GM12878 (cell line): ENCODE measurements around the gene GCM1. TPM values are rescaled to one million over a fixed set of nuclear protein-coding genes. Genes with fewer than 3 reads are reported as not detected.

ENCODE experiments used
- ATAC-seq: fragments of 200-7000 bp; cut with Tn5 transposase; 3 replicates; pipeline ENCODE4 v1.9.1; 2020; ENCODE audit warnings: mild to moderate bottlenecking, moderate library complexity
- BruUV-seq: library from RNA; stranded (reverse); fragments of 400-500 nt; replicated peaks from 2 replicates; lab custom pipeline; 2021; lab: Mats Ljungman, UMichigan
- CTCF ChIA-PET: fragments of 300-600 bp; sonication (Branson Sonifier 250); formaldehyde crosslinking; extraction: SDS; loops from one replicate; lab custom pipeline; 2021; ENCODE audit warnings: inconsistent platforms; lab: Yijun Ruan, JAX
- POLR2A ChIA-PET: fragments of 350-600 bp; formaldehyde crosslinking; extraction: SDS; loops from one replicate; lab custom pipeline; 2021; ENCODE audit warnings: inconsistent platforms; lab: Charles Lee
- RAD21 ChIA-PET: fragments of 300-600 bp; sonication (Branson Sonifier 250); formaldehyde crosslinking; loops from one replicate; lab custom pipeline; 2023; ENCODE audit warnings: antibody characterized with exemption; ENCODE audit not compliant: unreplicated experiment; lab: Charles Lee
- SMC1A ChIA-PET: fragments of 300-600 bp; sonication (Branson Sonifier 250); formaldehyde crosslinking; loops from one replicate; lab custom pipeline; 2023; ENCODE audit not compliant: unreplicated experiment, uncharacterized antibody; lab: Charles Lee
- DNase-seq: peaks from one replicate; pipeline ENCODE4 v3.0.0-alpha.2; 2011; ENCODE audit warnings: low read depth, low spot score
- FAIRE-seq: peaks from 3 replicates; lab custom pipeline; 2011; peaks lifted over from hg19 to GRCh38; lab: Jason Lieb, UNC
- H2AFZ ChIP-seq: 2 replicates; pipeline ENCODE4 v1.6.0; 2011; ENCODE audit warnings: low read depth, low read length, control low read depth; ENCODE audit not compliant: control insufficient read depth
- H3K27ac ChIP-seq: 2 replicates; pipeline ENCODE4 v1.5.1; 2011; ENCODE audit warnings: control low read depth; ENCODE audit not compliant: control insufficient read depth, insufficient read depth
- H3K27me3 ChIP-seq, 2 experiments: replicated peaks in 1 of 2; 2 replicates each; pipeline versions ENCODE4 v1.6.0 to v1.6.1; 2011; ENCODE audit warnings: low read length in 1 of 2; ENCODE audit not compliant: control insufficient read depth in 2 of 2, insufficient read depth in 2 of 2
- H3K36me3 ChIP-seq, 2 experiments: 2 replicates each; pipeline ENCODE4 v1.5.1; 2011; ENCODE audit warnings: low read length in 1 of 2; ENCODE audit not compliant: control insufficient read depth in 2 of 2, insufficient read depth in 2 of 2
- H3K4me1 ChIP-seq: 2 replicates; pipeline ENCODE4 v1.6.1; 2011; ENCODE audit warnings: mild to moderate bottlenecking, low read length, moderate library complexity, mixed read lengths; ENCODE audit not compliant: control insufficient read depth, insufficient read depth
- H3K4me2 ChIP-seq: 2 replicates; pipeline ENCODE4 v1.6.0; 2011; ENCODE audit warnings: control low read depth; ENCODE audit not compliant: control insufficient read depth, insufficient read depth
- H3K4me3 ChIP-seq: fragments of 200-600 bp; sonication (generic); 2 replicates; pipeline ENCODE4 v1.5.1; 2016
- H3K79me2 ChIP-seq: 2 replicates; pipeline ENCODE4 v1.6.0; 2011; ENCODE audit warnings: low read length; ENCODE audit not compliant: control insufficient read depth, insufficient read depth
- H3K9ac ChIP-seq: 2 replicates; pipeline ENCODE4 v1.8.0; 2011; ENCODE audit warnings: low read length, control low read depth, mixed read lengths; ENCODE audit not compliant: control insufficient read depth, insufficient read depth
- H3K9me3 ChIP-seq: replicated peaks from 3 replicates; pipeline ENCODE4 v1.5.1; 2011; ENCODE audit warnings: mild to moderate bottlenecking, low read length; ENCODE audit not compliant: control insufficient read depth, insufficient read depth
- H4K20me1 ChIP-seq: 2 replicates; pipeline ENCODE4 v1.6.0; 2011; ENCODE audit not compliant: control insufficient read depth, insufficient read depth
- CHD4 ChIP-seq: fragments of 200-600 bp; sonication (generic); IDR thresholded peaks from 2 replicates; pipeline ENCODE4 v1.6.1; 2016; ENCODE audit warnings: mild to moderate bottlenecking
- CREM ChIP-seq: IDR thresholded peaks from 2 replicates; pipeline ENCODE4 v1.6.1; 2014; ENCODE audit warnings: antibody characterized with exemption, low read depth
- EGR1 ChIP-seq, 2 experiments: IDR thresholded peaks; 1 replicate in 1 of 2; 2 replicates in 1 of 2; pipeline ENCODE4 v1.6.1; 2011 to 2012; ENCODE audit warnings: low read depth in 2 of 2, low read length in 2 of 2, borderline replicate concordance in 1 of 2, mild to moderate bottlenecking in 1 of 2, moderate library complexity in 1 of 2
- GABPA ChIP-seq: IDR thresholded peaks from 2 replicates; pipeline ENCODE4 v1.6.1; 2014; ENCODE audit warnings: antibody characterized with exemption, low read depth, mild to moderate bottlenecking, inconsistent platforms
- KAT2A ChIP-seq: conservative IDR thresholded peaks from 2 replicates; pipeline ENCODE4 v1.6.1; 2011; ENCODE audit warnings: low read depth, low read length; ENCODE audit not compliant: control insufficient read depth
- NR2C1 ChIP-seq: fragments of 450-650 bp; IDR thresholded peaks from 2 replicates; pipeline ENCODE4 v1.6.1; 2017; ENCODE audit warnings: antibody characterized with exemption, mild to moderate bottlenecking, moderate library complexity
- POLR2A ChIP-seq: IDR thresholded peaks from 2 replicates; pipeline ENCODE4 v1.6.1; 2011; ENCODE audit warnings: low read depth, mild to moderate bottlenecking, low read length
- SMAD1 ChIP-seq: fragments of 450-650 bp; IDR thresholded peaks from 2 replicates; pipeline ENCODE4 v1.6.1; 2018; ENCODE audit warnings: mild to moderate bottlenecking, low read depth; ENCODE audit not compliant: partially characterized antibody
- SMAD5 ChIP-seq: IDR thresholded peaks from 2 replicates; pipeline ENCODE4 v1.6.1; 2016; ENCODE audit warnings: antibody characterized with exemption, low read depth
- SMC3 ChIP-seq: IDR thresholded peaks from 2 replicates; pipeline ENCODE4 v1.6.1; 2011; ENCODE audit warnings: low read length, improper control_type of control experiment, borderline replicate concordance
- ZNF217 ChIP-seq: fragments of 450-650 bp; IDR thresholded peaks from 2 replicates; pipeline ENCODE4 v1.6.1; 2017; ENCODE audit warnings: antibody characterized with exemption, mild to moderate bottlenecking
- WGBS: methylation state at CpG from one replicate; pipeline ENCODE4 v1.1.6; 2016; ENCODE audit warnings: low lambda C conversion rate; ENCODE audit not compliant: insufficient replicate concordance, insufficient coverage; ENCODE audit errors: missing lambda C conversion rate; 5-methylcytosine and 5-hydroxymethylcytosine counted together
- in situ Hi-C: fragments of 300-500 bp; cut with MboI; formaldehyde crosslinking; loops from 9 replicates; pipeline ENCODE4 v1.14.3; 2018; ENCODE audit warnings: mixed read lengths
- intact Hi-C: fragments of 100-400 bp; cut with micrococcal nuclease; formaldehyde crosslinking; loops from one replicate; pipeline ENCODE4 v1.14.2; 2022; ENCODE audit not compliant: unreplicated experiment
- polyA plus RNA-seq, 11 experiments: library from polyadenylated mRNA; depleted of rRNA in 4 of 11; unstranded in 6 of 11; stranded (reverse) in 5 of 11; fragments of >200 nt; fragmentation: Nextera tagmentation in 4 of 11; fragmentation: Illumina TruSeq in 1 of 11; extraction: Ambion mirVana in 4 of 11; extraction: Trizol in 1 of 11; gene quantifications; 1 replicate in 1 of 11; 2 replicates in 10 of 11; pipeline versions ENCODE4 v1.2.1 to v1.2.3, GENCODE V29; 2011 to 2016; ENCODE audit warnings: inconsistent platforms in 2 of 11, missing spikeins in 2 of 11, low read depth in 1 of 11
- total RNA-seq, 4 experiments: library from RNA; depleted of rRNA in 3 of 4; stranded (reverse); fragments of >200 nt in 3 of 4; fragmentation: Illumina TruSeq in 1 of 4; extraction: Trizol in 1 of 4; gene quantifications; 2 replicates each; pipeline versions ENCODE4 v1.2.1 to v1.2.3, GENCODE V29; 2013 to 2021
- TF ChIP-seq, protein P1 (sequence below): IDR thresholded peaks from 2 replicates; pipeline ENCODE4 v1.6.1; 2011; ENCODE audit warnings: low read depth, low read length, improper control_type of control experiment, borderline replicate concordance
- TF ChIP-seq, protein P2 (sequence below): fragments of 450-650 bp; formaldehyde crosslinking; IDR thresholded peaks from 2 replicates; pipeline ENCODE4 v1.4.0; 2022; ENCODE audit warnings: mild to moderate bottlenecking, moderate library complexity
- TF ChIP-seq, protein P3 (sequence below): fragments of 450-650 bp; IDR thresholded peaks from 2 replicates; pipeline ENCODE4 v1.6.1; 2016; ENCODE audit warnings: mild to moderate bottlenecking
- TF ChIP-seq, protein P4 (sequence below): IDR thresholded peaks from 2 replicates; pipeline ENCODE4 v1.6.1; 2012; ENCODE audit warnings: improper control_type of control experiment, low read depth, low read length; ENCODE audit not compliant: insufficient replicate concordance

GCM1 gene
- total and polyA plus RNA-seq, 10 of the 15 experiments (the other 5 are each of a cell fraction or from before 2014, with no cell fraction given), result 0.04 to 0.08 (median 0.05) TPM; not detected in 5

DNA sequence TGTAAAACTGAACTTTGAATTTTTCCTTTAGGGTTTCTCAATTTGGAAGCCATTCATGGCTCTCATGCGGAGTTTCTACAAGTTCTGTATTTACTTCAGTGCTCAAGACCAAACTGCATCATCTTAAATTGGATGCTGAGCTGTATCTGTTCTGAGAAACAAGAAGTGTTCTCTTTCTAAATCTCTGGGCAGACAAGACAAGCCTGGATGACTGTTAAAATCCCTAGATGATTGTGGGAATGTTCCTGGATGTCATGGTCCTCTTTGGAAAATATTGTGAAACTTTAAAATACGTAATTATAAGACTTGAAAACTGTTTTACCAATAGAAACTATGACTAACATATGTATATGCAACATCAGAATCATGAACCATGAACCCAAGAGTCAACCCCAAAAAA is 6.2 kb upstream of the GCM1 start:
- in situ Hi-C loops, result no loop called here
- TF ChIP-seq CREM, result no peak
- TF ChIP-seq NR2C1, result no peak
- TF ChIP-seq, protein P1, sequence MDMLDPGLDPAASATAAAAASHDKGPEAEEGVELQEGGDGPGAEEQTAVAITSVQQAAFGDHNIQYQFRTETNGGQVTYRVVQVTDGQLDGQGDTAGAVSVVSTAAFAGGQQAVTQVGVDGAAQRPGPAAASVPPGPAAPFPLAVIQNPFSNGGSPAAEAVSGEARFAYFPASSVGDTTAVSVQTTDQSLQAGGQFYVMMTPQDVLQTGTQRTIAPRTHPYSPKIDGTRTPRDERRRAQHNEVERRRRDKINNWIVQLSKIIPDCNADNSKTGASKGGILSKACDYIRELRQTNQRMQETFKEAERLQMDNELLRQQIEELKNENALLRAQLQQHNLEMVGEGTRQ, result no peak
- no peak for TF ChIP-seq CHD4
- TF ChIP-seq, protein P2, sequence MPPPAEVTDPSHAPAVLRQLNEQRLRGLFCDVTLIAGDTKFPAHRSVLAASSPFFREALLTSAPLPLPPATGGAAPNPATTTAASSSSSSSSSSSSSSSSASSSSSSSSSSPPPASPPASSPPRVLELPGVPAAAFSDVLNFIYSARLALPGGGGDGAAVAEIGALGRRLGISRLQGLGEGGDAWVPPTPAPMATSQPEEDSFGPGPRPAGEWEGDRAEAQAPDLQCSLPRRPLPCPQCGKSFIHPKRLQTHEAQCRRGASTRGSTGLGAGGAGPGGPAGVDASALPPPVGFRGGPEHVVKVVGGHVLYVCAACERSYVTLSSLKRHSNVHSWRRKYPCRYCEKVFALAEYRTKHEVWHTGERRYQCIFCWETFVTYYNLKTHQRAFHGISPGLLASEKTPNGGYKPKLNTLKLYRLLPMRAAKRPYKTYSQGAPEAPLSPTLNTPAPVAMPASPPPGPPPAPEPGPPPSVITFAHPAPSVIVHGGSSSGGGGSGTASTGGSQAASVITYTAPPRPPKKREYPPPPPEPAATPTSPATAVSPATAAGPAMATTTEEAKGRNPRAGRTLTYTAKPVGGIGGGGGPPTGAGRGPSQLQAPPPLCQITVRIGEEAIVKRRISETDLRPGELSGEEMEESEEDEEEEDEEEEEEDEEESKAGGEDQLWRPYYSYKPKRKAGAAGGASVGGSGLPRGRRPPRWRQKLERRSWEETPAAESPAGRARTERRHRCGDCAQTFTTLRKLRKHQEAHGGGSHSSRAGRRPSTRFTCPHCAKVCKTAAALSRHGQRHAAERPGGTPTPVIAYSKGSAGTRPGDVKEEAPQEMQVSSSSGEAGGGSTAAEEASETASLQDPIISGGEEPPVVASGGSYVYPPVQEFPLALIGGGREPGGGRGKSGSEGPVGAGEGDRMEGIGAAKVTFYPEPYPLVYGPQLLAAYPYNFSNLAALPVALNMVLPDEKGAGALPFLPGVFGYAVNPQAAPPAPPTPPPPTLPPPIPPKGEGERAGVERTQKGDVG, result no peak
- TF ChIP-seq SMC3, result no peak
- no peak for TF ChIP-seq SMAD1
- no peak for TF ChIP-seq EGR1 (IDR thresholded peaks at IDR 0.05; ENCODE audit: borderline replicate concordance in 1 of 2, low read depth in 2 of 2, low read length in 2 of 2)
- TF ChIP-seq, protein P3, sequence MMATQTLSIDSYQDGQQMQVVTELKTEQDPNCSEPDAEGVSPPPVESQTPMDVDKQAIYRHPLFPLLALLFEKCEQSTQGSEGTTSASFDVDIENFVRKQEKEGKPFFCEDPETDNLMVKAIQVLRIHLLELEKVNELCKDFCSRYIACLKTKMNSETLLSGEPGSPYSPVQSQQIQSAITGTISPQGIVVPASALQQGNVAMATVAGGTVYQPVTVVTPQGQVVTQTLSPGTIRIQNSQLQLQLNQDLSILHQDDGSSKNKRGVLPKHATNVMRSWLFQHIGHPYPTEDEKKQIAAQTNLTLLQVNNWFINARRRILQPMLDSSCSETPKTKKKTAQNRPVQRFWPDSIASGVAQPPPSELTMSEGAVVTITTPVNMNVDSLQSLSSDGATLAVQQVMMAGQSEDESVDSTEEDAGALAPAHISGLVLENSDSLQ, result no peak
- TF ChIP-seq SMAD5, result no peak
- TF ChIP-seq, protein P4, sequence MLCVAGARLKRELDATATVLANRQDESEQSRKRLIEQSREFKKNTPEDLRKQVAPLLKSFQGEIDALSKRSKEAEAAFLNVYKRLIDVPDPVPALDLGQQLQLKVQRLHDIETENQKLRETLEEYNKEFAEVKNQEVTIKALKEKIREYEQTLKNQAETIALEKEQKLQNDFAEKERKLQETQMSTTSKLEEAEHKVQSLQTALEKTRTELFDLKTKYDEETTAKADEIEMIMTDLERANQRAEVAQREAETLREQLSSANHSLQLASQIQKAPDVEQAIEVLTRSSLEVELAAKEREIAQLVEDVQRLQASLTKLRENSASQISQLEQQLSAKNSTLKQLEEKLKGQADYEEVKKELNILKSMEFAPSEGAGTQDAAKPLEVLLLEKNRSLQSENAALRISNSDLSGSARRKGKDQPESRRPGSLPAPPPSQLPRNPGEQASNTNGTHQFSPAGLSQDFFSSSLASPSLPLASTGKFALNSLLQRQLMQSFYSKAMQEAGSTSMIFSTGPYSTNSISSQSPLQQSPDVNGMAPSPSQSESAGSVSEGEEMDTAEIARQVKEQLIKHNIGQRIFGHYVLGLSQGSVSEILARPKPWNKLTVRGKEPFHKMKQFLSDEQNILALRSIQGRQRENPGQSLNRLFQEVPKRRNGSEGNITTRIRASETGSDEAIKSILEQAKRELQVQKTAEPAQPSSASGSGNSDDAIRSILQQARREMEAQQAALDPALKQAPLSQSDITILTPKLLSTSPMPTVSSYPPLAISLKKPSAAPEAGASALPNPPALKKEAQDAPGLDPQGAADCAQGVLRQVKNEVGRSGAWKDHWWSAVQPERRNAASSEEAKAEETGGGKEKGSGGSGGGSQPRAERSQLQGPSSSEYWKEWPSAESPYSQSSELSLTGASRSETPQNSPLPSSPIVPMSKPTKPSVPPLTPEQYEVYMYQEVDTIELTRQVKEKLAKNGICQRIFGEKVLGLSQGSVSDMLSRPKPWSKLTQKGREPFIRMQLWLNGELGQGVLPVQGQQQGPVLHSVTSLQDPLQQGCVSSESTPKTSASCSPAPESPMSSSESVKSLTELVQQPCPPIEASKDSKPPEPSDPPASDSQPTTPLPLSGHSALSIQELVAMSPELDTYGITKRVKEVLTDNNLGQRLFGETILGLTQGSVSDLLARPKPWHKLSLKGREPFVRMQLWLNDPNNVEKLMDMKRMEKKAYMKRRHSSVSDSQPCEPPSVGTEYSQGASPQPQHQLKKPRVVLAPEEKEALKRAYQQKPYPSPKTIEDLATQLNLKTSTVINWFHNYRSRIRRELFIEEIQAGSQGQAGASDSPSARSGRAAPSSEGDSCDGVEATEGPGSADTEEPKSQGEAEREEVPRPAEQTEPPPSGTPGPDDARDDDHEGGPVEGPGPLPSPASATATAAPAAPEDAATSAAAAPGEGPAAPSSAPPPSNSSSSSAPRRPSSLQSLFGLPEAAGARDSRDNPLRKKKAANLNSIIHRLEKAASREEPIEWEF, result no peak
- TF ChIP-seq GABPA, result no peak
- TF ChIP-seq POLR2A, result no peak
- TF ChIP-seq KAT2A, result no peak
- TF ChIP-seq ZNF217, result no peak

More for the DNA sequence above, 6.2 kb upstream of the GCM1 start:
- Histone ChIP-seq H3K4me1 (no peaks in the 10 kb centered on the region), H3K27ac (no peak overlapping the region), H4K20me1 (no peaks in the 10 kb centered on the region), H2AFZ (no peak overlapping the region), H3K4me2 (no peak overlapping the region), H3K9ac (no peak overlapping the region), H3K4me3 (no peak overlapping the region), H3K79me2 (no peaks in the 10 kb centered on the region), H3K27me3 (peaks cover 0 to 2% of the 10 kb centered on the region in 2 experiments; a peak in 1 of 4 replicates), H3K9me3 (no peaks in the 10 kb centered on the region), H3K36me3 (no peaks in the 10 kb centered on the region)
- ChIA-PET CTCF (interaction anchor here (1.2 to 2.4 kb wide), 4 partner anchors 329 to 577 kb away, joined by 3 to 6 read pairs (median 4); no protein-coding TSS in a partner anchor), SMC1A (interaction anchor here (0.7 to 1.0 kb wide), 5 partner anchors 16 to 1241 kb away, joined by 3 to 4 read pairs (median 3); no protein-coding TSS in a partner anchor), RAD21 (interaction anchor here (1.3 kb wide), 1 partner anchor 329 kb away, joined by 4 read pairs; no protein-coding TSS in a partner anchor), POLR2A (no interaction called here)
- intact Hi-C loops, result no loop called here
- DNase-seq (no peak), FAIRE-seq (no peak), ATAC-seq (no peak)
- no TSS peak for BruUV-seq
- WGBS, result 3% methylated on average over 2 of the region's 2 CpGs
